MCF 10A (cell line): ENCODE results near the gene PPP1R1C. TPM values are rescaled to one million over a fixed set of nuclear protein-coding genes. Genes with fewer than 3 reads are reported as not detected.

Experiments used
- BruUV-seq: library from RNA; stranded (reverse); fragments of 400-500 nt; replicated peaks from 2 replicates; lab custom pipeline; 2021; lab: Mats Ljungman, UMichigan
- CTCF ChIA-PET: fragments of 300-600 bp; sonication (Branson Sonifier 250); formaldehyde crosslinking; extraction: SDS; loops from one replicate; lab custom pipeline; 2021; ENCODE audit warnings: antibody characterized with exemption, inconsistent platforms; lab: Yijun Ruan, JAX
- POLR2A ChIA-PET: fragments of 300-600, 350-650 bp; sonication (Branson Sonifier 250); formaldehyde crosslinking; extraction: SDS; loops from one replicate; lab custom pipeline; 2020; ENCODE audit warnings: antibody characterized with exemption, inconsistent platforms; lab: Yijun Ruan, JAX
- DNase-seq: peaks from one replicate; pipeline ENCODE4 v3.0.0-alpha.2; 2018; ENCODE audit not compliant: unreplicated experiment
- H3K27ac Mint-ChIP-seq: one replicate; pipeline ENCODE4 v1.8.0; 2022; ENCODE audit warnings: mild to moderate bottlenecking, low read depth, mixed read lengths; ENCODE audit not compliant: unreplicated experiment
- H3K27me3 Mint-ChIP-seq: one replicate; pipeline ENCODE4 v1.8.0; 2022; ENCODE audit warnings: mixed read lengths; ENCODE audit not compliant: insufficient read depth, unreplicated experiment
- H3K36me3 Mint-ChIP-seq: one replicate; pipeline ENCODE4 v1.8.0; 2022; ENCODE audit warnings: mild to moderate bottlenecking, moderate library complexity, mixed read lengths; ENCODE audit not compliant: insufficient read depth, unreplicated experiment
- H3K4me1 Mint-ChIP-seq: one replicate; pipeline ENCODE4 v1.8.0; 2022; ENCODE audit warnings: mixed read lengths; ENCODE audit not compliant: insufficient read depth, unreplicated experiment
- H3K4me3 Mint-ChIP-seq: one replicate; pipeline ENCODE4 v1.8.0; 2022; ENCODE audit warnings: mild to moderate bottlenecking, moderate library complexity, mixed read lengths; ENCODE audit not compliant: unreplicated experiment
- H3K9me3 Mint-ChIP-seq: one replicate; pipeline ENCODE4 v1.8.0; 2022; ENCODE audit warnings: mixed read lengths; ENCODE audit not compliant: unreplicated experiment
- CTCF ChIP-seq: fragments of 200-600 bp; IDR thresholded peaks from one replicate; pipeline ENCODE4 v1.8.0; 2022; ENCODE audit warnings: antibody characterized with exemption, mild to moderate bottlenecking; ENCODE audit not compliant: unreplicated experiment
- intact Hi-C: fragments of 100-400 bp; cut with micrococcal nuclease; formaldehyde crosslinking; loops from 2 replicates; pipeline ENCODE4 v1.14.1; 2022
- total RNA-seq: library from RNA; stranded (reverse); gene quantifications from 2 replicates; pipeline ENCODE4 v1.2.3, GENCODE V29; 2022

PPP1R1C gene
- total RNA-seq, 1 experiment from 2014 or later, result not detected

GRCh38 chr2:182033449-182033848 lies 47.8 kb downstream of the PPP1R1C start:
- TF ChIP-seq CTCF, result no peak
- BruUV-seq, result no TSS peak
- Mint-ChIP-seq H3K36me3 (no peaks in the 10 kb centered on the region), H3K27me3 (no peaks in the 10 kb centered on the region), H3K27ac (no peak overlapping the region), H3K4me3 (no peak overlapping the region), H3K4me1 (peaks cover 4% of the 10 kb centered on the region), H3K9me3 (no peaks in the 10 kb centered on the region)
- intact Hi-C loops, result no loop called here
- DNase-seq, result no peak
- CTCF ChIA-PET, result no interaction called here
- POLR2A ChIA-PET, result no interaction called here

- TF ChIP-seq CTCF, result no peak
- Mint-ChIP-seq H3K27ac (peak overlapping the region; percentile 77), H3K9me3 (no peaks in the 10 kb centered on the region), H3K36me3 (no peaks in the 10 kb centered on the region), H3K4me1 (peaks cover 8% of the 10 kb centered on the region), H3K4me3 (no peak overlapping the region), H3K27me3 (no peaks in the 10 kb centered on the region)
- intact Hi-C loops, result no loop called here
- peak; percentile 37 for DNase-seq
- ChIA-PET CTCF (interaction anchor here (0.7 to 1.9 kb wide), 3 partner anchors 39 to 296 kb away, joined by 3 to 7 read pairs (median 4); no protein-coding TSS in a partner anchor), POLR2A (interaction anchor here (0.6 to 1.0 kb wide), 3 partner anchors 40 to 151 kb away, joined by 3 read pairs; no protein-coding TSS in a partner anchor)
- no TSS peak for BruUV-seq
Measured at GRCh38 chr2:182038576-182038975, 52.9 kb downstream of the PPP1R1C start.

GRCh38 chr2:182043021-182043420 lies 57.4 kb downstream of the PPP1R1C start:
- H3K27me3 Mint-ChIP-seq, result no peaks in the 10 kb centered on the region
- no peak overlapping the region for H3K4me3 Mint-ChIP-seq
- DNase-seq, result no peak
- no TSS peak for BruUV-seq
- ChIA-PET POLR2A (no interaction called here), CTCF (interaction anchor here (0.5 kb wide), 1 partner anchor 839 kb away, joined by 3 read pairs; no protein-coding TSS in a partner anchor)
- H3K27ac Mint-ChIP-seq, result no peak overlapping the region
- intact Hi-C loops, result no loop called here
- no peaks in the 10 kb centered on the region for H3K9me3 Mint-ChIP-seq
- no peak for TF ChIP-seq CTCF
- peaks cover 8% of the 10 kb centered on the region for H3K4me1 Mint-ChIP-seq
- no peaks in the 10 kb centered on the region for H3K36me3 Mint-ChIP-seq

- Mint-ChIP-seq H3K27me3 (no peaks in the 10 kb centered on the region), H3K36me3 (no peaks in the 10 kb centered on the region), H3K4me3 (no peak overlapping the region), H3K4me1 (peaks cover under 1% of the 10 kb centered on the region), H3K27ac (no peak overlapping the region), H3K9me3 (no peaks in the 10 kb centered on the region)
- CTCF ChIA-PET, result interaction anchor here (0.7 kb wide), 1 partner anchor 32 kb away, joined by 3 read pairs; no protein-coding TSS in a partner anchor
- peak; percentile 12 for DNase-seq
- intact Hi-C loops, result no loop called here
- no peak for TF ChIP-seq CTCF
- POLR2A ChIA-PET, result no interaction called here
- no TSS peak for BruUV-seq
Measured at GRCh38 chr2:182043861-182044260, 58.2 kb downstream of the PPP1R1C start.
